PC-9 (cell line): ENCODE results near the gene UVRAG.

Experiments
- CTCF ChIP-seq: fragments of 200-600 bp; sonication (generic); conservative IDR thresholded peaks from 2 replicates; pipeline ENCODE4 v1.6.1; 2017; ENCODE audit warnings: mixed run types, antibody characterized with exemption, mild to moderate bottlenecking, moderate library complexity
- EZH2 ChIP-seq: fragments of 200-600 bp; sonication (generic); IDR thresholded peaks from 2 replicates; pipeline ENCODE4 v1.8.0; 2017; ENCODE audit warnings: antibody characterized with exemption, low read depth

- no peak for TF ChIP-seq CTCF
- TF ChIP-seq EZH2, result no peak
Observed at GRCh38 chr11:76047231-76047630, 232.2 kb downstream of the UVRAG start.
